ENCODE measurements around the gene NPEPL1.

DNA sequence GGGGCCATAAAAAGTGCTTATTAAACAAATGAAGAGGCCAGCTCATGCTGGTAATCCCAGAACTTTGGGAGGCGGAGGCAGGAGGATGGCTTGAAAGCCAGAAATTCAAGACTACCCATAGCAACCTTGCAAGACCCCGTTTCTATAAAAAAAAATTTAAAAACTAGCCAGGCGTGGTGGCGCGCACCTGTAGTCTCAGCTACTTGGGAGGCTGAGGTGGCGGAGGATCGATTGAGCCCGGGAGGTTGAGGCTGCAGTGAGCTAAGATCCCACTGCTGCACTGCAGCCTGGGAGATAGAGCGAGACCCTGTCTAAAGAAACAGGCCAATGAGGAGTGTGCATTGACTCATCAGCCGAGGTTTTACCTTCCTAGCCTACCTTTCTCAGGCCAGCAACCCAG is 15.2 kb downstream of the NPEPL1 start:
- TF ChIP-seq EZH2 (IDR thresholded peaks at IDR 0.05; ENCODE audit: insufficient read depth, poor library complexity, severe bottlenecking) (no peak), EZH2phosphoT487 (IDR thresholded peaks at IDR 0.05; ENCODE audit: insufficient read depth, low read depth) (no peak)
